ENCODE data around the gene MRPL4.
"Not testable (repeated sequence)": the region's sequence is repeated elsewhere in the genome, so short reads cannot be mapped to it uniquely, and the experiment has no call there.

The MRPL4 gene

DNA sequence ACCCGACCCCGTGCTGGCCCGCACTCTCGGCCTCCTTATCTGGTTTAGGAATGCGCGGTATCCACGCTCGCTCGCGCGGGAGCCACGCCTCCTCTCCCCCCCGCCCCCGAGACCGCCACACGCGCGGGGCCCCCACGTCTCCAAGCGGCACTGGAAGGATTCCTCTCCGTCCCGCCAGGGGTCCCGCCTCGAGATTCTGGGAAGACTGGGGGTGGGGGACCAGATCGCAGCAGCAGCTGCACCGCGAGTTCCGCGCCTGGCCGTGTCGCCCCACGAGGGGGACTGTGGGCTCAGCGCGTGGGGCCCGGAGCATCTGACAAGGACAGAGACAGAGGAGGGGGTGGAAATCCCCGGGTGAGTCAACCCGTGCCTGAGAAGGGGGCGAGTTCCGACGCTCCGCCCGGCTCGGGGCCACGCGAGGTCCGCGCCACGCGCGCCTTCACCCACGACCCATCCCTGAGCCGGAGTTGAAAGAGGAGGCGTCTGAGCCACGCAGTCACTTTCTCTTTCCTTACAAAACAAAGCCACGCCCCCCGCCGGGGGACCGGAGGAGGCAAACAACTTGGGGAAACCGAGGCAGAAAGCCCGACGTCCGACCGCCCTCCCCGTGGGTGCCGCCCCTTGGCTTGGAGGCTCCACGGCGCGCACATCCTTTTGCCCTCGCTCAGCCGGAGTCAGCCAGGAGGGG, 21.7 kb upstream of the MRPL4 start:
- DNase-seq = peak; percentile 47 to 81 (median 68)

DNA sequence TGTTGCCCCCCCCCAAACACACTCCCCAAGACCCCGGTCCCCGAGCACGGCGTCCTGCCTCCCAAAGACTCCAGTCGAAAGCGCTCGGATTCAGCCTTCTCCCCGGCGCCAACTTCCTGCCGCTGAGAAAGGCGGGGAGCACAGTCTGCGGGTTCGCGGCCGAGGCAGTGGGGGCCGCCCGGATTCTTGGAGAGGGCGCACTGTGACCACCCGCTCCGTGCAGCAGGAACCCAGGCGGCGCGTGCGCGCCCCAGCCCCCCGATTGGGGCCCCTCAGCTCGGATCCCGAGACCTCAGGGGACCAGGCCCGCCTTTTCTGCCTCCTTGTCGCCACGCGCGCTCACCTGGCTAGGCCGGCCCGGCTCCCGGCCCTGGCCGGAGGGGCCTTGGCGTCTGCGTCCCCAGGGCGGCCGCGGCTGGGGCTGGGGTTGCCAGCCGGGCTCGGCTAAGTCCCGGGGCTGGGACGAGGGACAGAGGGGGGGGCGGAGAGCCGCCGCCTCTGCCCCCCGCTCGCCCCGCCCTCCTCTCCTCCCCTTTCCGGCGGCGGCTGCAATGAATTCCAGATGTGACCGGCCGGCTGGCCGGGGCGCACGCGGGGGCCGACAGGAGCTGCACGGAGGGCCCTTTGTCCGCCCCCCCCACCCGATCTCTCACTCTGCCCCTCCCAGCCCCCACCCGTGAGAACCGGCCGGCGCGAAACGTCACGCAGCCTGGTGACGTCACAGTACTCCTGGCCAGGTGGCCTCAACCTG, 21.0 kb upstream of the MRPL4 start, which contains the start of gene S1PR2:
Gene S1PR2 (minus strand): TSS at position 471 of the 751 bp plus-strand sequence. CDS start 6,426 bp downstream, outside the sequence.
- peak; percentile 78 to 91 (median 87) for DNase-seq

DNA sequence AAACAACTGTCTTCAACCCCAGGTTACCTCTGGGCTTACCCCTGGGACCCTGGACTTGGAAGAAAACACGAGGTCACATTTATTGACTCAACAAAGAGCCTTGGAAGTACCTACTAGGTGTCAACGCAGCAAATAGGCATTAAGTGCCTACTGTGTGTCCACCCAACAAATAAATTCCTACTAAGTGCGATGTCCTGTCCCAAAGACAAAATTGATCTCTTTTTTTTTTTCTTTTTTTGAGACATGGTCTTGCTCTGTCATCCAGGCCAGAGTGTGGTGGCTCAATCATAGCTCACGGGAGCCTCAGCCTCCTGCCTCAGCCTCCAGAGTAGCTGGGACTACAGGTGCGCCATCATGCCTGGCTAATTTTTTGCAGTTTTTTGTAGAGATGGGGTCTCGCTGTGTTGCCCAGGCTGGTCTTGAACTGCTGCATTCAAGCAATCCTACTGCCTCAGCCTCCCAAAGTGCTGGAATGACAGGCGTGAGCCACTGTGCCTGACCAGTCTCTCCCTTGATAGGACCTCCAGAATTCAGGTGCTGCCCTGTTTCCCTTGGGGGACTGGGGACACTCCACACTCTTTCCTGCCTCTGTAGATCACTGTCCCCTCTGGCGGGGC, 20.3 kb upstream of the MRPL4 start:
- no peak for DNase-seq

DNA sequence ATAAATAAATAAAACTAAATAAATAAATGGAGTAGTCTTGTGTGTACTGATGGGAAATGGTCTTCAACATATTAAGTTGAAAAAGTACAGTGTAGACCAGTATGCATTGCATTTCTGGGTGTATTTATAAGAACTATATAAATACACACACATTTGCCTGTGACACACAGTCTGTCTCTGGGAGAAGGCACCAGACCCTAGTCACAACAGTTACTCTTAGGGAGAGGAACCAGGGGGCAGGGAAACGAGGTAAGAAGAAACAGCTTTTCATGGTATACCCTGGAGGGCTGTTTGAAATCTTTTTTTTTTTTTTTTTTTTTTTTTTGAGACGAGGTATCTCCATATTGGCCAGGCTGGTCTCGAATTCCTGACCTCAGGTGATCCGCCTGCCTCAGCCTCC, 18.1 kb upstream of the MRPL4 start:
- DNase-seq = no peak

DNA sequence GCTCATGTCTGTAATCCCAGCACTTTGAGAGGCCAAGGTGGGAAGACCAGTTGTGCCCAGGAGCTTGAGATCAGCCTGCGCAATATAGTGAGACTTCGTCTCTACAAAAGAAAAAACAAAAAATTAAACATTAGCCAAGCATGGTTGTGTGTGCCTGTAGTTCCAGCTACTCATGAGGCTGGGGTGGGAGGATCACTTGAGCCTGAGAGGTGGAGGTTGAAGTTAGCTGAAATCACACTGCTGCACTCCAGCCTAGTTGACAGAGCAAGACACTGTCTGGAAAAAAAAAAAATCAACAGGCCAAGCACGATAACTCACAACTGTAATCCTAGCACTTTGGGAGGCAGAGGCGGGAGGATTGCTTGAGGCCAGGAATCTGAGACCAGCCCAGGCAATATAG, 17.0 kb upstream of the MRPL4 start:
- DNase-seq = peak in 2 of 4 experiments; percentile 23 to 36

DNA sequence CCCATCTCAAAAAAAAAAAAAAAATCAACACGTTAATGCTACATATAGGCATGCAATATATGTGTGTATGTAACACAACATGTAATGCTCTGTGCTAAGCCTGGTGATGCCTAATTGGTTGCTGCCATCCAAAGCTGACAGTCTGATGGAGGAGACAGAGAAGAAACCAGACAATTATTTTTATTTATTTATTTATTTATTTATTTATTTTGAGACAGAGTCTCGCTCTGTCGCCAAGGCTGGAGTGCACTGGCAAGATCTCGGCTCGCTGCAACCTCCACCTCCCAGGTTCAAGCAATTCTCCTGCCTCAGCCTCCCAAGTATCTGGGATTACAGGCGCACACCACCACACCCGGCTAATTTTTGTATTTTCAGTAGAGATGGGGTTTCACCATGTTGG, 16.6 kb upstream of the MRPL4 start:
- not testable (repeated sequence) for DNase-seq

DNA sequence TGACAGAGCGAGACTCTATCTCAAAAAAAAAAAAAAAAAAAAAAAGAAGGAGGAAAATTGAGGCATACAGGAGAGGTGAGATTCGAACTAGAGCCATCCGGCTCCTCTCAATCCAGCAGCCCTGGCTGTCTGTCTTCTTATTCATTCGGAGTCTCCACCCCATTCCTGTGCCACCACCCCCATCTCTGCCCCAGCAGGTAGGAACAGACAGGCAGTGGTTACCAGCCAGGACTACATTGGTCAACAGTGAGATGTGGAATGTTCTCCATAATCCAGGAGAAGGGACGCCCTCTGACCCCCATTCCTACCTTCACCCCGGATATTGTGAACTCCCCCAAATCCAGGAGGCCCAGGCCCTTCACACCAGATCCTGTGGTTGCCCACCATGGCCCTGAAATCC, 14.3 kb upstream of the MRPL4 start:
- DNase-seq = no peak

DNA sequence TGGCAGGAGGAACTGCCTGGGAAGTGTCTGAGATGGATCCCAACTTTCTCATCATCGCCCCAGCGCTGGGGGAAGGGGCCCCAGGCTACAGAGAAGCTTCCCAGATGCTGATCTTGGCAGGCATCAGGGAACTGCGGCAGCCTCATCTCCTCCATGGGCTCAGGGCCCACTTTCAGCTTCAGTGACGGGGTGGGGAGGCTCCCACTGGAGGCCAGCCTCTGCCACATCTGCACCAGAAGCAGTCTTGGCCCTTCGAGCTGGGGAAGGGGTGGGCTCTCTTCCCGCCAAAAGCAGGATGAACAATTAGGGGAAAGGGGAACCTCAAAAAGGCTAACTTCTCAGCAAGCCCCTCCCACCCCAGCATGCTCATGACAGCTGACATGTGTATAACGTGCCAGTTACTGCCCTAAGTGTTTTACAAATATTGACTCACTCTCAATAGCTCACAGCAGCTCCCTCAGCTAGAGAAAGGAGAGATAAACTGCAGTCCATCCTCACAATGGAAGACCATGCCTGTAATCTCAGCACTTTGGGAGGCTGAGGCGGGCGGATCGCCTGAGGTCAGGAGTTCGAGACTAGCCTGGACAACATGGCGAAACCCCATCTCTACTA, 13.7 kb upstream of the MRPL4 start:
- DNase-seq = peak; percentile 41 to 69 (median 66)

DNA sequence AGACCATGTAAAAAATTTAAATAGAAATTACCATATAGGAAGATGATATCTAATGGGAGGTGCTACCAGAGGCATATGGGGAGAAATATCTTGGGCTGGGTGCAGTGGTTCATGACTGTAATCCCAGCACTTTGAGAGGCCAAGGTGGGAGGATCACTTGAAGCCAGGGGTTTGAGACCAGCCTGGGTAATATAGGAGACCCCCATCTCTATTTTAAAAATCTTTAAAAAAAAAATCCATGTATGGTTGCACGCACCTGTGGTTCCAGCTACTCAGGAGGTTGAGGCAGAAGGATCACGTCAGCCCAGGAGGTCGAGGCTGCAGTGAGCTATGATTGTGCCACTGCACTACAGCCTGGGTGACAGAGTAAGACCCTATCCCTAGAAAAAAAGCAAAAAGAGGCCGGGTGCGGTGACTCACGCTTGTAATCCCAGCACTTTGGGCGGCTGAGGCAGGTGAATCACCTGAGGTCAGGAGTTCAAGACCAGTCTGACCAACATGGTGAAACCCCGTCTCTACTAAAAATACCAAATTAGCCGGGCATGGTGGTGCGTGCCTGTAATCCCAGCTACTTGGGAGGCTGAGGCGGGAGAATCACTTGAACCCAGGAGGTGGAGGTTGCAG, 10.1 kb upstream of the MRPL4 start:
- not testable (repeated sequence) for DNase-seq

DNA sequence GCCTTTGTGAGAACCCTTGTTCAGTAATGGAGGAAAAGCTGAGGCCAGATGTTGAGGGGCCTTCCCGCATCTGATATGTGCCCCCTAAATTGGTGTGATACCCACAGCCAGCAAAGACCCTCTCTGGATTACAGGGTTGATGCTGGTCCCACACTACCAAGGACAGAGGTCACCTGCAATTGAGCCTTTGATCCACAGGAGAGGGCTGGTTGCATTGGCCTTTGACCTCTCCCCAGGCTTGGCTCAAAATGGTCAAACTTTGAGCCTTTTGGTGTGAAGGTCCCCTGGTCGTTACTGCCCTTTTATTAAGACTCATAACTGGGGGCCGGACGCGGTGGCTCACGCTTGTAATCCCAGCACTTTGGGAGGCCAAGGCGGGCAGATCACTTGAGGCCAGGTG, 8.4 kb upstream of the MRPL4 start:
- DNase-seq = no peak

DNA sequence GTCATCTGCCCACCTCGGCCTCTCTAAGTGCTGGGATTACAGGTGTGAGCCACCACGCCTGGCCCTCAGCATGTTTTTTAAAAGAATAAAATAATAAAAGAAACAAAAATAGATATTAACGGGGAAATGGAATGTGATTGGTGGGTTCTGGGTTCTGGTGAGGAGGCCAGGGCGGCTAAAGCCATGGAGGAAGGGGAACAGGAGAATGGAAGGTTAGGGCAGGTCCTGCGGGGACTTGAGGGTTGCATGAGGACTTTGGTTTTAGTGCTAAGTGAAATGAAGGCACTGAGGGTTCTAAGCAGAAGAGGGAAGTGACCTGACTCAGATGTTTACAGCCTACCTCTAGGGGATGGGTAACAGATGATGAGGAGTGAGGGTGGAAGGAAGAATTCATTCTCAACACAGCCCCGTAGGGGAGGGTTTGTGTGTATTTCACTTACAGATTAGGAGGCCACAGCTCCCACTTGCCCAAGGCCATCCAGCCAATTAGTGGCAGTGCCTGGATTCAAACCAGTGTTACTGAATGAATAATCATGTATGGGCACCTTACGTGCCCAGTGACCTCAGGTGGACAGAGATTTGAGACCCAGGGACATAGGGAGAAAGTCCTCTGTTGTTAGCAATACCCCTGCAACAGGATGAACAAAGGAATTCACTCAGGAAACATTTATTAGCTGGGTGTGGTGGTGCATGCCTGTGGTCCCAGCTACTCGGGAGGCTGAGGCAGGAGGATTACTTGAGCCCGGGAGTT, 6.7 kb upstream of the MRPL4 start:
- no peak for DNase-seq

DNA sequence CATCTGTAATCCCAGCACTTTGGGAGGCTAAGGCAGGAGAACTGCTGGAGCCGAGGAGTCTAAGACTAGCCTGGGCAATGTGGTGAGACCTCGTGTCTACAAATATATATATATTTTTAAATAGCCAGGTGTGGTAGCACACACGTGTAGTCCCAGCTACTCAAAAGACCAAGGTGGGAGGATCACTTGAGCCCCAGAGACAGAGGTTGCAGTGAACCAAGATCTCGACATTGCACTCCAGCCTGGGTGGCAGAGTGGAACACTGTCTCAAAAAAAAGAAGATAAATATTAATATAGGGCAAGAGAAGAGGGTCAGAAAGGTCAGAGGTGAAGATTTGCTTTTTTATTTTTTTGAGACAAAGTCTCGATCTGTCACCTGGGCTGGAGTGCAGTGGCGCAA, 5.5 kb upstream of the MRPL4 start:
- no peak for DNase-seq

DNA sequence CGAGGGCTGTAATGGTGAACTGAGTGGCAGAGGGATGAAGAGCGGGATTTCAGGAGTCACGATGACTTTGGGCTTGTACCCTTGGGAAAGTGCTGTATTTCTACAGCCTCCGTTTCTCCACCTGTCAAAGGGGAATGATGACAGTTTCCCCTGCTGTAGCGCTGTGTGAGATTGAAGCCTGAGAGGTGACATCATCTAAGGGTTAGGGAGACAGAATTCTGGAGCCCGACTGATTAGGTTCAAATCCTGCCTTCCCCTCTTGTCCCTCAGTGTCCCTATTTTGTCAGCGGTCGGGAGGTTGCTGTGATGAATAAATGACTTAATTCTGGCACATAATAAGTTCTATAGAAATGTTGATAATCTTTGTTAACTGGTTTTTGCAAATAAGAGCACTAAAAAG, 693 bp downstream of the MRPL4 start:
- DNase-seq = no peak

DNA sequence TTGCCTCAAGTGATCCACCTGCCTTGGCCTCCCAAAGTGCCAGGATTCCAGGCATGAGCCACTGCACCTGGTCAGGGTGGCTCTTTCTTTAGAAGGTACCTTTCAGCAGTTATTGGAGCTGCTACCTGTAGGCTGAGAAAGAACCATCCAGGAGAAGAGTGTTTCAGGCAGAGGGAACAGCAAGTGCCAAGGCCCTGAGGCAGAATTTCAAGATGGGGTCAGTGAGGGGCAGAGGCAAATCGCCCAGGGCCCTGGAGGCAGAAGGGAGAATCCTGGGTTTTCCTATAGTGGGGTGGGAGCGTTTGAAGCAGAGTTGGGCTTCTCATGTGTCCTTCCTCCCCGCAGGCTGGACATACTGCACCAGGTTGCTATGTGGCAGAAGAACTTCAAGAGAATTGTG, 2.2 kb downstream of the MRPL4 start:
- no peak for DNase-seq

DNA sequence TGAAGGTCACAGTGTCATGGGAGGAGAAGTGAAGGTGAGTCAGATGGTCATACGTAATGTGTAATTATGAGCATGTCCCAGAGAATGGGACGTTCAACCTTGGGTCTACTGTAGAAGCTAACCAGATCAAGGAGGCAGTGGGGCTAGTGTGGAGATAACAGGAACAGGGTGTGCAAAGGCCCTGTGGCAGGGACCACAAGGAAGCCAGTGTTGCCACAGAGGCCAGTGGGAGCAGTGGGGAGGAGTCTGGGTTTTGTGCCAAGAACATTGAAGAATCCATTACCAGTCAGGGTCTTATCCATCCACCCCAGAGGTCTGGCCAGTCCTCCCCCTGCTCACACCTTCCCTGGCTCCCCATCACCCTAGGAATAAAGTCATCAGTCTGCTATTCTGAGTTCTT, 3.3 kb downstream of the MRPL4 start:
- DNase-seq = no peak

DNA sequence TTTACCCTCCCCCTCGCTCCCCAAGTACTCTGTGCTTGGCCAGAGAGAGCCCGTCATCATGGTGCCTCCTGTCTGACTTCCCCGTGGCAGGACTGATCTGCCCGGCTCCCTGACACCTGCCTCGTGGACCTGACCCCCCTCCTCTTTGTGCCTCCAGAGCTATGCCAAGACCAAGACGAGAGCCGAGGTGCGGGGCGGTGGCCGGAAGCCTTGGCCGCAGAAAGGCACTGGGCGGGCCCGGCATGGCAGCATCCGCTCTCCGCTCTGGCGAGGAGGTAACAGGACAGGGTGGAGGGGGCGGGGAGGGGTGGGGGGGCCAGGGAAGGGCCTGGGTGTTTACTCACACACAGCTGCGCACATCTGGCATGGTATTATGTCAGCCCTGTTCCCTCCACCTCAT, 4.5 kb downstream of the MRPL4 start:
- no peak for DNase-seq

DNA sequence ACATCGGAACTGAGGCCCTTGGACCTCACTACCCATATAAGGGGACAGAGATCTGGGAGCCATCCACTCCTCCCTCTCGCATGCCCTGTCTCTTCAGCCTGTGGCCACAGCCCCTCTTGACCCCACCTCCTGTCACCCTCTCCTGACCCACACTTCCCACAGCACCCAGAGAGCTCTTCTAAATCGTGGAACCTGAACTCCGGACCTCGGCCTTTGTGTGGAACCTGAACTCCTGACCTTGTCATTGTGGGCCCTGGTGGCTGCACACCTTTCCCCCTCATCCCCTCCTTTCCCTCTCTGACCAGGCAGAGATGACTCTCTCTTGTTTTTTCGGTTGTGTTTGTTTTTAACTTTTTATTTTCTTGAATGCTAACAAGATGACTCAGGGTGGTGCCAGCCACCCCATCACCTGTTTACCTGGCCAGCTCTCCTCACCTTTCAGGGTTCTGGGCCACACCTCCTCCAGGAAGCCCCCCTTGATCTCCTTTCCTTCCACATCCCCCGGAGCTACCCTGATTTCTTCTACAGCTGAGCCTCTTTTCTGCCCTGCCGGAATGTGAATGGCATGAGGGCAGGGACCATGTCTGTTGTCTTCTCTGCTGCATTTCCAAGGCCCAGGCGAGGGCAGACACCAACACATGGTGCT, 5.1 kb downstream of the MRPL4 start:
- DNase-seq = no peak

DNA sequence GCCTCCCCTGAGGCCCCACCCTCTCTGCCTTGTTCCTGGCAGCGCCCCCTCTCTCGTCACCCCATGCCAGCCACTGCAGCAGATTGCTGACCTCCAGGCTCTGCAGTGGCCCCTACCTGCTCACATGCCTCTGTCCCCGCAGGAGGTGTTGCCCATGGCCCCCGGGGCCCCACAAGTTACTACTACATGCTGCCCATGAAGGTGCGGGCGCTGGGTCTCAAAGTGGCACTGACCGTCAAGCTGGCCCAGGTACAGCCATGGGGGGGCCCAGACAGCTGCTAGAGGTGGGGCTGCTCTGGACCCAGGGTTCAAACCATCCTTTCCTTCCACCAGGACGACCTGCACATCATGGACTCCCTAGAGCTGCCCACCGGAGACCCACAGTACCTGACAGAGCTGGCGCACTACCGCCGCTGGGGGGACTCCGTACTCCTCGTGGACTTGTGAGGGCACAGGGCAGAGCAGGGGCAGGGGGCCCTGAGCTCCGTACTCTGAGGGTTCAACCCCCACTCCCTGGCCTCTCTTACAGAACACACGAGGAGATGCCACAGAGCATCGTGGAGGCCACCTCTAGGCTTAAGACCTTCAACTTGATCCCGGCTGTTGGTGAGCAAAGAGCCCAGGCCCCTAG, 6.2 kb downstream of the MRPL4 start:
- no peak for DNase-seq

DNA sequence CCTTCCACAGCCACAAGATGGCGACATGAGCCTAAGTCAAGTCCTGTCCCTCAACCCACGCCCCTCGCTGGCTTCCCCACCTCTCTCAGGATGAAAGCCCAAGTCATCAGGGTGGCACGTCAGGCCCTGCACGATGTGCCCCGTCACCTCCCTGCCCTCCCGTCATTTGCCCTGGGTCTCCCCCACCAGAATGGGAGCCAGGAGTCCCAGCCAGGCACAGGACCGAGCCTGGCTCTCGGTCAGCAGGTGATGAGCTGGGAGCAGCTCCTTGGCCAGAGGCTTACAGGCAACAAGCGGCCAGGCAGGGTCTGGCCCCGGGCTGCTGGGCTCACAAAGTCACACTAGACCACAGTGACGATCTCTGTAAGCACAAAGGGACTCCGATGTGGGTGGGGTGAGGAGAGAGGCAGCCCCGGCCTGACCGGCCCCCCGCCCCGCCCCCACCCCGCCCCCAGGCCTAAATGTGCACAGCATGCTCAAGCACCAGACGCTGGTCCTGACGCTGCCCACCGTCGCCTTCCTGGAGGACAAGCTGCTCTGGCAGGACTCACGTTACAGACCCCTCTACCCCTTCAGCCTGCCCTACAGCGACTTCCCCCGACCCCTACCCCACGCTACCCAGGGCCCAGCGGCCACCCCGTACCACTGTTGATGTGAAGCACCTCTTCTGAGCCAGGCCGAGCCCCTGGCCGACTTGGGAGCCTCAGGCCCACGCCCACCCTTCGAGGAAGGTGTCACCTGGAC, 7.3 kb downstream of the MRPL4 start:
- peak; percentile 91 to 95 (median 95) for DNase-seq

DNA sequence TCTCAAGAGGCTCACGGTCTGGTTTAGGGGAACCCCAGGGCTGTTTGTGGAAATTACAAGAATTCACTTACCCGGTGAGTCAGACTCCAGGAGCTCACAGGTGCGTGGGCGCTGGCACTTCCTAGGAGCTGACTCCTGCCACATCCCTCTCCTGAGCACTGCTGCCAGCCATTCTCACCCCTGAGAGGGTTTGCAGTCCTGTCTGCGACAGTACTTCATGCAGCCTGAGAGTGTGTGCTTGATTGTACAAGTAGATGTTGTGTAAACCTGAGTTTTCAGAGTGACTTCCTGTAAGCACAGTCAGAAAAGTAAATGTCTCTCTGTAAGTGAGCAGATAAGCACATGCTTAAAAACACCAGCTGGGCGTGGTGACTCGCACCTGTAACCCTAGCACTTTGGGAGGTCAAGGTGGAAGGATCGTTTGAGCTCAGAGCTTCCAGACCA, 8.1 kb downstream of the MRPL4 start:
- DNase-seq = peak in 2 of 4 experiments; percentile 33 to 47
